Liver (tissue), 3 donors: ENCODE data around the gene ARHGDIA.

Source experiments
- CTCF ChIP-seq: fragments of 150-350 bp; IDR thresholded peaks from 2 replicates; pipeline ENCODE4 v1.5.1; 2017; ENCODE audit warnings: improper control_type of control experiment, low read depth, low read length; ENCODE audit not compliant: missing input control
- GABPA ChIP-seq, 2 donors: IDR thresholded peaks in 1 of 2; conservative IDR thresholded peaks in 1 of 2; 2 replicates each; pipeline ENCODE4 v1.6.1; 2016; ENCODE audit warnings: antibody characterized with exemption in 2 of 2, mild to moderate bottlenecking in 1 of 2, moderate library complexity in 1 of 2
- JUND ChIP-seq, 2 donors: IDR thresholded peaks; 2 replicates each; pipeline ENCODE4 v1.6.1; 2016; ENCODE audit warnings: antibody characterized with exemption in 2 of 2
- RAD21 ChIP-seq, 2 donors: IDR thresholded peaks; 2 replicates each; pipeline ENCODE4 v1.6.1; 2016; ENCODE audit warnings: antibody characterized with exemption in 2 of 2, mild to moderate bottlenecking in 2 of 2
- TAF1 ChIP-seq: conservative IDR thresholded peaks from 2 replicates; pipeline ENCODE4 v1.6.1; 2016; ENCODE audit warnings: antibody characterized with exemption, mild to moderate bottlenecking
- TF ChIP-seq, protein P1 (sequence below): IDR thresholded peaks from 2 replicates; pipeline ENCODE4 v1.6.1; 2016; ENCODE audit warnings: antibody characterized with exemption
- donor health status: healthy.
- donor health status: healthy.

- TF ChIP-seq TAF1 (no peak), CTCF (no peak), RAD21 (IDR thresholded peaks at IDR 0.05) (no peak), GABPA (IDR thresholded peaks at IDR 0.05 in 1 of 2, conservative IDR thresholded peaks at IDR 0.05 in 1 of 2) (no peak), JUND (IDR thresholded peaks at IDR 0.05) (no peak)
- TF ChIP-seq, protein P1, sequence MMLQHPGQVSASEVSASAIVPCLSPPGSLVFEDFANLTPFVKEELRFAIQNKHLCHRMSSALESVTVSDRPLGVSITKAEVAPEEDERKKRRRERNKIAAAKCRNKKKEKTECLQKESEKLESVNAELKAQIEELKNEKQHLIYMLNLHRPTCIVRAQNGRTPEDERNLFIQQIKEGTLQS: no peak
These were observed 47.9 kb downstream of the ARHGDIA start for GRCh38 chr17:81822996-81823819.
